ENCODE data around the gene SOX21. TPM values are rescaled to one million over a fixed set of nuclear protein-coding genes. Genes with fewer than 3 reads are reported as not detected.
"Not testable (repeated sequence)": the region's sequence is repeated elsewhere in the genome, so short reads cannot be mapped to it uniquely, and the experiment has no call there.

Gene SOX21
- total and polyA plus RNA-seq, 9 donors, result 0.02 TPM; not detected in 8

GRCh38 chr13:94726425-94726824 lies 14.1 kb upstream of the SOX21 start:
- Histone ChIP-seq H3K36me3 (no peaks in the 10 kb centered on the region), H3K9me3 (peaks cover 0 to 3% of the 10 kb centered on the region in 2 donors), H3K4me3 (no peak overlapping the region), H3K27me3 (no peaks in the 10 kb centered on the region), H3K4me1 (ENCODE audit: insufficient read depth) (no peaks in the 10 kb centered on the region), H3K27ac (no peak overlapping the region)
- TF ChIP-seq, protein P1, sequence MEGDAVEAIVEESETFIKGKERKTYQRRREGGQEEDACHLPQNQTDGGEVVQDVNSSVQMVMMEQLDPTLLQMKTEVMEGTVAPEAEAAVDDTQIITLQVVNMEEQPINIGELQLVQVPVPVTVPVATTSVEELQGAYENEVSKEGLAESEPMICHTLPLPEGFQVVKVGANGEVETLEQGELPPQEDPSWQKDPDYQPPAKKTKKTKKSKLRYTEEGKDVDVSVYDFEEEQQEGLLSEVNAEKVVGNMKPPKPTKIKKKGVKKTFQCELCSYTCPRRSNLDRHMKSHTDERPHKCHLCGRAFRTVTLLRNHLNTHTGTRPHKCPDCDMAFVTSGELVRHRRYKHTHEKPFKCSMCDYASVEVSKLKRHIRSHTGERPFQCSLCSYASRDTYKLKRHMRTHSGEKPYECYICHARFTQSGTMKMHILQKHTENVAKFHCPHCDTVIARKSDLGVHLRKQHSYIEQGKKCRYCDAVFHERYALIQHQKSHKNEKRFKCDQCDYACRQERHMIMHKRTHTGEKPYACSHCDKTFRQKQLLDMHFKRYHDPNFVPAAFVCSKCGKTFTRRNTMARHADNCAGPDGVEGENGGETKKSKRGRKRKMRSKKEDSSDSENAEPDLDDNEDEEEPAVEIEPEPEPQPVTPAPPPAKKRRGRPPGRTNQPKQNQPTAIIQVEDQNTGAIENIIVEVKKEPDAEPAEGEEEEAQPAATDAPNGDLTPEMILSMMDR (IDR thresholded peaks at IDR 0.05), result no peak
- no peak for DNase-seq
- WGBS, 3 donors, result 66 to 83% (median 76%) methylated on average over 1 of the region's 1 CpG
- intact Hi-C loops (cut with DNase I), result no loop called here

DNA sequence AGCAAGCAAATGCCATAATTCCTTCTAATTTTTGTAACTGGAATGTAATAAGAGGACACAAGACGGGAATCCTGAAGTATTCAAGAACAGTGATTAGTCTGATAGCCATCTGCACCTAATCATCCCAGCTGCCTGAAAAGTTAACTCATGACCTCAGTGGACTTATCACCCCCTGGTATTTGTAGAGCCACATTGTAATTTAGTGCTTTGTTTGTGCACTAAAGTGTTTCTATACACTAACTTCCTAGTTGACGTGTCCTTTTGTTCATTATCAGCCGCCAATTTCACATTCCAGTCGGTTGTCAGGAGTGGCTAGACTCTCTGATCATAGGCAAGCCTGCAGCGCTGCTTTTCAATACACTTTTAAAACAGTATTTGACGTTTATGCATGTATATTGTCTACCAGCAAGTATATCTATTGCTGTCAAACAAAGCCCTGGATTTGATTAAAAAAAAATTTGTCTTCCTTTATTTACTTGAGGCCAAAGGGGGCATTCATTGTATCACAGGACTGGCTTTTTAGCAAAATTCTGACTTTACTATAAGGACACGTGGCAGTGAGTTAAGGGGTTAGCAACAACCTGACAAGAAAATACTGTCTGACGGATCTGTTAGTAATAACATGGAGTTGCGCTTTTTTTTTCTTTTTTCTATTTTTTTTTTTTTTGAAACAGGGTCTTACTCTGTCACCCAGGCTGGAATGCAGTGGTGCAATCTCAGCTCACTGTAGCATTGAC lies 10.4 kb upstream of the SOX21 start:
- no peak for TF ChIP-seq EP300 (IDR thresholded peaks at IDR 0.05)
- no peaks in the 10 kb centered on the region for H3K27me3 ChIP-seq
- intact Hi-C loops (cut with DNase I), result no loop called here
- H3K36me3 ChIP-seq, result no peaks in the 10 kb centered on the region
- WGBS, 3 donors, result 48 to 54% (median 53%) methylated on average over 9 of the region's 9 CpGs
- peaks cover 0 to 3% of the 10 kb centered on the region in 2 donors for H3K9me3 ChIP-seq
- H3K27ac ChIP-seq, result no peak overlapping the region
- DNase-seq, result no peak
- no peaks in the 10 kb centered on the region for H3K4me1 ChIP-seq (ENCODE audit: insufficient read depth)
- no peak overlapping the region for H3K4me3 ChIP-seq

- H3K4me3 ChIP-seq; DNase-seq; H3K27ac ChIP-seq; H3K4me1 ChIP-seq (ENCODE audit: insufficient read depth); H3K27me3 ChIP-seq; intact Hi-C loops (cut with DNase I); H3K9me3 ChIP-seq; H3K36me3 ChIP-seq: not testable (repeated sequence)
- 93 to 100% (median 96%) methylated on average over 1 of the region's 1 CpG for whole genome bisulfite sequencing, 3 donors
Measured at GRCh38 chr13:94718697-94719096, 6.4 kb upstream of the SOX21 start.

- TF ChIP-seq EP300 (IDR thresholded peaks at IDR 0.05), result no peak
- TF ChIP-seq, protein P1 (IDR thresholded peaks at IDR 0.05), result no peak
- no peak for TF ChIP-seq POLR2A (IDR thresholded peaks at IDR 0.05)
- Histone ChIP-seq H3K36me3 (no peaks in the 10 kb centered on the region), H3K4me3 (no peak overlapping the region), H3K9me3 (no peaks in the 10 kb centered on the region), H3K4me1 (ENCODE audit: insufficient read depth) (peaks cover 3% of the 10 kb centered on the region), H3K27ac (no peak overlapping the region), H3K27me3 (no peaks in the 10 kb centered on the region)
- no peak for DNase-seq
- WGBS, 3 donors, result 77 to 85% (median 81%) methylated on average over 4 of the region's 4 CpGs
- intact Hi-C loops (cut with DNase I), result no loop called here
Measured at GRCh38 chr13:94717916-94718315, 5.6 kb upstream of the SOX21 start.

DNA sequence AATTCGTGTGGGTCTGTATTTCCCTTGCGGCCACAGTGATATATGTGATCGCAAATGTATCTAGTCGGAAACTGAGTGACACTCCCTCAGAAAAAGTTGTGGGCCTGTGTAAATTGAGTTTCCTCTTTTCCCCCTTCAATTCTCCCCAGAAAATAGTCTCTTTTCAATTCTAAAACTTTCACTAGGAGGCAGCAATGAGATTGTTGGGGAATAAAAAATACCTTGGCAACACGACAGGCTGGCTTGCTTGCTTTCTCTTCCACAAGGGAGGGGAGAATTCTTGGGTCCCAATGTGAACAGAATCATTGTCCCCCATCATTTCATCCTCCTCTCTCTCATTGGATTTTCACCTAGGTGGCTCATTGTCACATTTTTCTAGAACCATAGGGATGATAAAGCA lies 3.7 kb upstream of the SOX21 start:
- no peak for TF ChIP-seq POLR2A (IDR thresholded peaks at IDR 0.05)
- TF ChIP-seq EP300 (IDR thresholded peaks at IDR 0.05), result no peak
- TF ChIP-seq, protein P1 (IDR thresholded peaks at IDR 0.05), result no peak
- DNase-seq, result no peak
- intact Hi-C loops (cut with DNase I), result no loop called here
- Histone ChIP-seq H3K4me3 (no peak overlapping the region), H3K9me3 (no peaks in the 10 kb centered on the region), H3K36me3 (no peaks in the 10 kb centered on the region), H3K4me1 (ENCODE audit: insufficient read depth) (peaks cover 5% of the 10 kb centered on the region), H3K27me3 (no peaks in the 10 kb centered on the region), H3K27ac (no peak overlapping the region)
- WGBS, 3 donors, result 64 to 71% (median 71%) methylated on average over 5 of the region's 5 CpGs
